ENCODE data around the gene IRF5.

DNA sequence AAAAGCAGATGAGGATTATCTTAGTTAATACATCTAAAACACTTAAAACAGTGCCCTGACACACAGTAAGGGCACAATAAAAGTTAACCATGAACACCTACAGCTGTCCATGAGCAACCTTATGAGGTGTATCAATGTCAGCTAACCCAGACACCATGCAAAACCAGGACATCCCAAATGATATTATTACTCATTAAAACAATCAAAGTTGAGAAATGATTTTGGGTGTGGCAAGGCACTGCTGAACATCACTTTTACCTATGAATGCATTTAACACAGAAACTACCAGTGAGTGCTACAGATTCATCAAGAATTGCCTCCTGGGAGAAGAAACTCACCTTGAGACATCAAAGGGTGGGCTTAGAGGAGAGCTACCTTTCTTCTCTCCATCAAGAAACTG is 18.3 kb downstream of the IRF5 start:
- TF ChIP-seq SIN3A (IDR thresholded peaks at IDR 0.05; ENCODE audit: low read depth) (no peak), TCF7L2 (IDR thresholded peaks at IDR 0.05; ENCODE audit: borderline replicate concordance, extremely low read depth, insufficient read depth, insufficient read length) (no peak), POLR2A (IDR thresholded peaks at IDR 0.05; ENCODE audit: borderline replicate concordance, extremely low read depth, insufficient read depth, insufficient read length) (no peak), EZH2 (IDR thresholded peaks at IDR 0.05) (no peak), CBX3 (IDR thresholded peaks at IDR 0.05; ENCODE audit: low read depth) (no peak)
- TF ChIP-seq, protein P1, sequence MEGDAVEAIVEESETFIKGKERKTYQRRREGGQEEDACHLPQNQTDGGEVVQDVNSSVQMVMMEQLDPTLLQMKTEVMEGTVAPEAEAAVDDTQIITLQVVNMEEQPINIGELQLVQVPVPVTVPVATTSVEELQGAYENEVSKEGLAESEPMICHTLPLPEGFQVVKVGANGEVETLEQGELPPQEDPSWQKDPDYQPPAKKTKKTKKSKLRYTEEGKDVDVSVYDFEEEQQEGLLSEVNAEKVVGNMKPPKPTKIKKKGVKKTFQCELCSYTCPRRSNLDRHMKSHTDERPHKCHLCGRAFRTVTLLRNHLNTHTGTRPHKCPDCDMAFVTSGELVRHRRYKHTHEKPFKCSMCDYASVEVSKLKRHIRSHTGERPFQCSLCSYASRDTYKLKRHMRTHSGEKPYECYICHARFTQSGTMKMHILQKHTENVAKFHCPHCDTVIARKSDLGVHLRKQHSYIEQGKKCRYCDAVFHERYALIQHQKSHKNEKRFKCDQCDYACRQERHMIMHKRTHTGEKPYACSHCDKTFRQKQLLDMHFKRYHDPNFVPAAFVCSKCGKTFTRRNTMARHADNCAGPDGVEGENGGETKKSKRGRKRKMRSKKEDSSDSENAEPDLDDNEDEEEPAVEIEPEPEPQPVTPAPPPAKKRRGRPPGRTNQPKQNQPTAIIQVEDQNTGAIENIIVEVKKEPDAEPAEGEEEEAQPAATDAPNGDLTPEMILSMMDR (IDR thresholded peaks at IDR 0.05 in 2 of 3, conservative IDR thresholded peaks at IDR 0.05 in 1 of 3; ENCODE audit: borderline replicate concordance in 1 of 3, insufficient read depth in 1 of 3, low read depth in 2 of 3, low read length in 2 of 3) = no peak

Data from HCT116 (cell line).